Liver (tissue), 9 donors: ENCODE measurements around the gene KERA. TPM values are rescaled to one million over a fixed set of nuclear protein-coding genes. Genes with fewer than 3 reads are reported as not detected.
"Not testable (repeated sequence)": the region's sequence is repeated elsewhere in the genome, so short reads cannot be mapped to it uniquely, and the experiment has no call there.

Experiments used
- DNase-seq: peaks from one replicate; pipeline ENCODE4 v3.0.0-alpha.2; 2017; ENCODE audit warnings: low spot score
- H3K27ac ChIP-seq, 2 donors: one replicate each; pipeline ENCODE4 v1.7.0; 2013; ENCODE audit warnings: inconsistent platforms in 2 of 2, low read length in 2 of 2, control low read depth in 1 of 2, low read depth in 1 of 2, mild to moderate bottlenecking in 1 of 2
- H3K27me3 ChIP-seq, 4 donors: one replicate each; pipeline versions ENCODE4 v1.6.1 to v1.7.0; 2013; ENCODE audit warnings: low read length in 3 of 4, inconsistent platforms in 1 of 4, mild to moderate bottlenecking in 1 of 4, moderate library complexity in 1 of 4; ENCODE audit not compliant: control insufficient read depth in 4 of 4, insufficient read depth in 4 of 4
- H3K36me3 ChIP-seq, 4 donors: one replicate each; pipeline versions ENCODE4 v1.6.1 to v1.7.0; 2013; ENCODE audit warnings: low read length in 3 of 4, mild to moderate bottlenecking in 3 of 4, low read depth in 1 of 4, moderate library complexity in 1 of 4; ENCODE audit not compliant: control insufficient read depth in 4 of 4, insufficient read depth in 3 of 4
- H3K4me1 ChIP-seq, 4 donors: one replicate each; pipeline versions ENCODE4 v1.6.1 to v1.7.0; 2013; ENCODE audit warnings: low read length in 3 of 4, mild to moderate bottlenecking in 3 of 4, moderate library complexity in 1 of 4; ENCODE audit not compliant: control insufficient read depth in 4 of 4, insufficient read depth in 4 of 4
- H3K4me3 ChIP-seq, 3 donors: one replicate each; pipeline versions ENCODE4 v1.6.1 to v1.7.0; 2013; ENCODE audit warnings: low read length in 3 of 3, control low read depth in 1 of 3, low read depth in 1 of 3, mild to moderate bottlenecking in 1 of 3
- H3K9ac ChIP-seq, 2 donors: one replicate each; pipeline ENCODE4 v1.7.0; 2013; ENCODE audit warnings: low read length in 2 of 2, mild to moderate bottlenecking in 2 of 2, moderate library complexity in 2 of 2, control low read depth in 1 of 2, low read depth in 1 of 2
- H3K9me3 ChIP-seq, 4 donors: one replicate each; pipeline versions ENCODE4 v1.6.1 to v1.7.0; 2013; ENCODE audit warnings: low read length in 3 of 4; ENCODE audit not compliant: control insufficient read depth in 4 of 4
- ATF3 ChIP-seq: IDR thresholded peaks from 2 replicates; pipeline ENCODE4 v1.6.1; 2016; ENCODE audit warnings: antibody characterized with exemption
- CTCF ChIP-seq: fragments of 150-350 bp; IDR thresholded peaks from 2 replicates; pipeline ENCODE4 v1.5.1; 2017; ENCODE audit warnings: improper control_type of control experiment, low read depth, low read length; ENCODE audit not compliant: missing input control
- EGR1 ChIP-seq, 2 donors: IDR thresholded peaks; 2 replicates each; pipeline ENCODE4 v1.6.1; 2016 to 2018; ENCODE audit warnings: antibody characterized with exemption in 2 of 2, low read depth in 2 of 2
- FOXA1 ChIP-seq: IDR thresholded peaks from 2 replicates; pipeline ENCODE4 v1.6.1; 2016; ENCODE audit warnings: antibody characterized with exemption
- FOXA2 ChIP-seq: IDR thresholded peaks from 2 replicates; pipeline ENCODE4 v1.6.1; 2016; ENCODE audit warnings: antibody characterized with exemption
- GABPA ChIP-seq, 2 donors: IDR thresholded peaks in 1 of 2; conservative IDR thresholded peaks in 1 of 2; 2 replicates each; pipeline ENCODE4 v1.6.1; 2016; ENCODE audit warnings: antibody characterized with exemption in 2 of 2, mild to moderate bottlenecking in 1 of 2, moderate library complexity in 1 of 2
- HNF4A ChIP-seq, 2 donors: conservative IDR thresholded peaks; 2 replicates each; pipeline ENCODE4 v1.6.1; 2016; ENCODE audit warnings: antibody characterized with exemption in 2 of 2, mild to moderate bottlenecking in 2 of 2
- HNF4G ChIP-seq: IDR thresholded peaks from 2 replicates; pipeline ENCODE4 v1.6.1; 2016; ENCODE audit warnings: antibody characterized with exemption
- JUND ChIP-seq, 2 donors: IDR thresholded peaks; 2 replicates each; pipeline ENCODE4 v1.6.1; 2016; ENCODE audit warnings: antibody characterized with exemption in 2 of 2
- NR2F2 ChIP-seq: IDR thresholded peaks from 2 replicates; pipeline ENCODE4 v1.6.1; 2016; ENCODE audit warnings: antibody characterized with exemption
- RAD21 ChIP-seq, 2 donors: IDR thresholded peaks; 2 replicates each; pipeline ENCODE4 v1.6.1; 2016; ENCODE audit warnings: antibody characterized with exemption in 2 of 2, mild to moderate bottlenecking in 2 of 2
- RXRA ChIP-seq, 2 donors: IDR thresholded peaks; 2 replicates each; pipeline ENCODE4 v1.6.1; 2017 to 2018; ENCODE audit warnings: antibody characterized with exemption in 2 of 2, mild to moderate bottlenecking in 1 of 2
- SP1 ChIP-seq: IDR thresholded peaks from 2 replicates; pipeline ENCODE4 v1.6.1; 2018; ENCODE audit warnings: antibody characterized with exemption, mild to moderate bottlenecking
- TAF1 ChIP-seq: conservative IDR thresholded peaks from 2 replicates; pipeline ENCODE4 v1.6.1; 2016; ENCODE audit warnings: antibody characterized with exemption, mild to moderate bottlenecking
- YY1 ChIP-seq: IDR thresholded peaks from 2 replicates; pipeline ENCODE4 v1.6.1; 2016; ENCODE audit warnings: antibody characterized with exemption, mild to moderate bottlenecking
- WGBS: extraction: QIAGEN DNeasy Blood & Tissue Kit; methylation state at CpG from one replicate; pipeline ENCODE4 v1.1.7; 2013; 5-methylcytosine and 5-hydroxymethylcytosine counted together
- polyA plus RNA-seq, 2 donors: library from polyadenylated mRNA; stranded (reverse) in 1 of 2; unstranded in 1 of 2; fragments of 200-250 nt in 1 of 2; fragments of >200 nt in 1 of 2; fragmentation: Nextera tagmentation in 1 of 2; extraction: Ambion mirVana in 1 of 2; gene quantifications; one replicate each; pipeline versions ENCODE4 v1.2.1 to v1.2.3, GENCODE V29; 2013 to 2015
- total RNA-seq, 2 donors: library from RNA; depleted of rRNA; stranded (reverse); fragments of >200 nt; gene quantifications; one replicate each; pipeline ENCODE4 v1.2.3, GENCODE V29; 2014
- TF ChIP-seq, protein P1 (sequence below): IDR thresholded peaks from 2 replicates; pipeline ENCODE4 v1.6.1; 2016; ENCODE audit warnings: antibody characterized with exemption
- TF ChIP-seq, protein P2 (sequence below): IDR thresholded peaks from 2 replicates; pipeline ENCODE4 v1.6.1; 2016; ENCODE audit warnings: antibody characterized with exemption
- TF ChIP-seq, protein P3 (sequence below): IDR thresholded peaks from 2 replicates; pipeline ENCODE4 v1.6.1; 2016; ENCODE audit warnings: antibody characterized with exemption, mild to moderate bottlenecking
- donor health status: healthy.
- donor health status: healthy.
- donor health status: healthy.
- donor health status: healthy.
- donor health status: healthy.

Gene KERA
- total and polyA plus RNA-seq, 4 donors: not detected

- TF ChIP-seq, protein P1, sequence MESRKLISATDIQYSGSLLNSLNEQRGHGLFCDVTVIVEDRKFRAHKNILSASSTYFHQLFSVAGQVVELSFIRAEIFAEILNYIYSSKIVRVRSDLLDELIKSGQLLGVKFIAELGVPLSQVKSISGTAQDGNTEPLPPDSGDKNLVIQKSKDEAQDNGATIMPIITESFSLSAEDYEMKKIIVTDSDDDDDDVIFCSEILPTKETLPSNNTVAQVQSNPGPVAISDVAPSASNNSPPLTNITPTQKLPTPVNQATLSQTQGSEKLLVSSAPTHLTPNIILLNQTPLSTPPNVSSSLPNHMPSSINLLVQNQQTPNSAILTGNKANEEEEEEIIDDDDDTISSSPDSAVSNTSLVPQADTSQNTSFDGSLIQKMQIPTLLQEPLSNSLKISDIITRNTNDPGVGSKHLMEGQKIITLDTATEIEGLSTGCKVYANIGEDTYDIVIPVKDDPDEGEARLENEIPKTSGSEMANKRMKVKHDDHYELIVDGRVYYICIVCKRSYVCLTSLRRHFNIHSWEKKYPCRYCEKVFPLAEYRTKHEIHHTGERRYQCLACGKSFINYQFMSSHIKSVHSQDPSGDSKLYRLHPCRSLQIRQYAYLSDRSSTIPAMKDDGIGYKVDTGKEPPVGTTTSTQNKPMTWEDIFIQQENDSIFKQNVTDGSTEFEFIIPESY: no peak
- TF ChIP-seq RAD21 (IDR thresholded peaks at IDR 0.05) (no peak), FOXA2 (no peak), HNF4A (conservative IDR thresholded peaks at IDR 0.05) (no peak), SP1 (no peak), RXRA (IDR thresholded peaks at IDR 0.05) (no peak), EGR1 (IDR thresholded peaks at IDR 0.05; ENCODE audit: low read depth in 2 of 2) (no peak)
Measured at GRCh38 chr12:91093341-91093740, 35.5 kb upstream of the KERA start (continued).

DNA sequence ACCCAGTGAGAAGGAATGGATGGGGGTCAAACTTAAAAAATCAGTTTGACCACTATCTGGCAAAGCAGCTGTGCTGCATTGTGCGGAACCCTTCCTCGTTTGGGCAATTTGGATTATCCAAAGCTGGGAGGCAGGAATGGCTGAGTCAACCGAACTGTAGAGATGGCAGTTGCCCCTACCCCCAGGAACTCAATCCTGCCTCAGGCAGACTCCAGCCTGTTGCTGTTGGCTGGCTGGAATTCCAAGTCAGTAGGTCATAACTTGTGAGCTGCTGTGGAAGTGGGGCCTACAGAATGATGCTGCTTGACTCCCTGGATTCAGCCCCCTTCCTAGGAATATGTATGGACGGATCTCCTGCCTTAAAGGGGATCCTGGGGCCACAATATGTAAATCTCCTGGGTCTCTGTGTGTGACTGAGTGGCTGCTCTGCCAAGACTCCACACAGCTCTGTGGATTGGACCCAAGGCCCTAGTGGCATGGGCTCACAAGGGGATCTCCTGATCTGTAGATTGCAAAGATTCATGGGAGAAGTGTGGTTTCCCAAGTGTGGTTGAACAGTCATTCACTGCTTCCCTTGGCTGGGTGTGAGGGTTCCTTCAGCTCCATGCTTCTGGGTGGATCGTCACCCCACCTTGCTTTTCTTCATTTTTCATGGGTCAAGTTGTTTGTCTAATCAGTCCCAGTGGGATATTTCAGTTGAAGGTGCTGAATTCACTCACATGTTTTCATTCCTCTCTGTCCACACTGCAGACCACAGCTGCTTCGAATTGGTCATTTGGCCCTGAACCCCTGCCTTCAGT, 34.3 kb upstream of the KERA start:
- H3K27me3 ChIP-seq: no peaks in the 10 kb centered on the region
- no peaks in the 10 kb centered on the region for H3K4me1 ChIP-seq
- H3K27ac ChIP-seq: no peak overlapping the region
- no peak for TF ChIP-seq JUND (IDR thresholded peaks at IDR 0.05)
- TF ChIP-seq RAD21 (IDR thresholded peaks at IDR 0.05): no peak
- no peak for TF ChIP-seq FOXA2
- no peak for TF ChIP-seq TAF1
- TF ChIP-seq ATF3: no peak
- TF ChIP-seq EGR1 (IDR thresholded peaks at IDR 0.05; ENCODE audit: low read depth in 2 of 2): no peak
- no peak for TF ChIP-seq SP1
- TF ChIP-seq YY1: no peak
- TF ChIP-seq HNF4A (conservative IDR thresholded peaks at IDR 0.05): no peak
- TF ChIP-seq CTCF: no peak
- TF ChIP-seq RXRA (IDR thresholded peaks at IDR 0.05): no peak
- TF ChIP-seq HNF4G: no peak
- no peak for TF ChIP-seq GABPA (IDR thresholded peaks at IDR 0.05 in 1 of 2, conservative IDR thresholded peaks at IDR 0.05 in 1 of 2)
- TF ChIP-seq NR2F2: no peak
- TF ChIP-seq, protein P1: no peak
- TF ChIP-seq FOXA1: no peak
- TF ChIP-seq, protein P2, sequence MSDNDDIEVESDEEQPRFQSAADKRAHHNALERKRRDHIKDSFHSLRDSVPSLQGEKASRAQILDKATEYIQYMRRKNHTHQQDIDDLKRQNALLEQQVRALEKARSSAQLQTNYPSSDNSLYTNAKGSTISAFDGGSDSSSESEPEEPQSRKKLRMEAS: no peak
- TF ChIP-seq, protein P3, sequence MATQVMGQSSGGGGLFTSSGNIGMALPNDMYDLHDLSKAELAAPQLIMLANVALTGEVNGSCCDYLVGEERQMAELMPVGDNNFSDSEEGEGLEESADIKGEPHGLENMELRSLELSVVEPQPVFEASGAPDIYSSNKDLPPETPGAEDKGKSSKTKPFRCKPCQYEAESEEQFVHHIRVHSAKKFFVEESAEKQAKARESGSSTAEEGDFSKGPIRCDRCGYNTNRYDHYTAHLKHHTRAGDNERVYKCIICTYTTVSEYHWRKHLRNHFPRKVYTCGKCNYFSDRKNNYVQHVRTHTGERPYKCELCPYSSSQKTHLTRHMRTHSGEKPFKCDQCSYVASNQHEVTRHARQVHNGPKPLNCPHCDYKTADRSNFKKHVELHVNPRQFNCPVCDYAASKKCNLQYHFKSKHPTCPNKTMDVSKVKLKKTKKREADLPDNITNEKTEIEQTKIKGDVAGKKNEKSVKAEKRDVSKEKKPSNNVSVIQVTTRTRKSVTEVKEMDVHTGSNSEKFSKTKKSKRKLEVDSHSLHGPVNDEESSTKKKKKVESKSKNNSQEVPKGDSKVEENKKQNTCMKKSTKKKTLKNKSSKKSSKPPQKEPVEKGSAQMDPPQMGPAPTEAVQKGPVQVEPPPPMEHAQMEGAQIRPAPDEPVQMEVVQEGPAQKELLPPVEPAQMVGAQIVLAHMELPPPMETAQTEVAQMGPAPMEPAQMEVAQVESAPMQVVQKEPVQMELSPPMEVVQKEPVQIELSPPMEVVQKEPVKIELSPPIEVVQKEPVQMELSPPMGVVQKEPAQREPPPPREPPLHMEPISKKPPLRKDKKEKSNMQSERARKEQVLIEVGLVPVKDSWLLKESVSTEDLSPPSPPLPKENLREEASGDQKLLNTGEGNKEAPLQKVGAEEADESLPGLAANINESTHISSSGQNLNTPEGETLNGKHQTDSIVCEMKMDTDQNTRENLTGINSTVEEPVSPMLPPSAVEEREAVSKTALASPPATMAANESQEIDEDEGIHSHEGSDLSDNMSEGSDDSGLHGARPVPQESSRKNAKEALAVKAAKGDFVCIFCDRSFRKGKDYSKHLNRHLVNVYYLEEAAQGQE: no peak
- no peak overlapping the region for H3K4me3 ChIP-seq
- no peak for DNase-seq
- WGBS: 62% methylated on average over 6 of the region's 6 CpGs
- H3K36me3 ChIP-seq: no peaks in the 10 kb centered on the region
- no peak overlapping the region for H3K9ac ChIP-seq
- peaks cover 0 to 9% (median under 1%) of the 10 kb centered on the region in 4 donors for H3K9me3 ChIP-seq

DNA sequence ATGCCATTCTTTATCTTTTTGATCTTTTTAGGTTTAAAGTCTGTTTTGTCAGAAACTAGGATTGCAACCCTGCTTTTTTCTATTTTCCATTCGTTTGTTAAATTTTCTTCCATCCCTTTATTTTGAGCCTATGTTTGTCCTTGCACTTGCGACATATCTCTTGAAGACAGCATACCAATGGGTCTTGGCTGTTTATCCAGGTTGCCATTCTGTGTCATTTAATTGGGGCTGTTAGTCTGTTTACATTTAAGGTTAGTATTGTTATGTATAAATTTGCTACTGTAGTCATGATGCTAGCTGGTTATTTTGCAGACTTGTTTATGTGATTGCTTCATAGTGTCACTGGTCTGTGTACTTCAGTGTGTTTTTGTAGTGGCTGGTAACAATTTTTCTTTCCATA, 32.1 kb upstream of the KERA start:
- not testable (repeated sequence) for H3K4me1 ChIP-seq
- WGBS: 75% methylated on average over 2 of the region's 2 CpGs

More for the DNA sequence above, 32.1 kb upstream of the KERA start:
- not testable (repeated sequence) for DNase-seq, H3K9me3 ChIP-seq, H3K4me3 ChIP-seq, H3K27ac ChIP-seq, H3K9ac ChIP-seq, H3K36me3 ChIP-seq, H3K27me3 ChIP-seq
